Posterior vena cava (tissue), 2 donors: ENCODE measurements around the gene TAC3. TPM values are rescaled to one million over a fixed set of nuclear protein-coding genes. Genes with fewer than 3 reads are reported as not detected.
A peak's percentile ranks its signal among the peaks of the same experiment; 100 is the strongest.
"Not testable (repeated sequence)": the region's sequence is repeated elsewhere in the genome, so short reads cannot be mapped to it uniquely, and the experiment has no call there.

ENCODE experiments used
- DNase-seq: peaks from one replicate; pipeline ENCODE4 v3.0.0-alpha.2; 2020; ENCODE audit warnings: low spot score
- intact Hi-C, 2 donors: fragments of 100-400 bp; cut with DNase I; formaldehyde crosslinking; loops; one replicate each; pipeline versions ENCODE4 v1.14.1 to v1.14.2; 2022 to 2023
- total RNA-seq, 2 donors: library from RNA; stranded (reverse); fragmentation: NEBNext Ultra II Directional; extraction: Animal tissue kit (Norgen Biotek cat#: 25700); gene quantifications; one replicate each; pipeline ENCODE4 v1.2.1, GENCODE V29; 2021
- donor health status: DM: yes; HTN: yes; CAD: no.
- donor health status: DM: yes; HTN: yes; CAD: no.

Gene TAC3
- total RNA-seq, 2 donors from 2014 or later, result 0.33 TPM; not detected in 1

DNA sequence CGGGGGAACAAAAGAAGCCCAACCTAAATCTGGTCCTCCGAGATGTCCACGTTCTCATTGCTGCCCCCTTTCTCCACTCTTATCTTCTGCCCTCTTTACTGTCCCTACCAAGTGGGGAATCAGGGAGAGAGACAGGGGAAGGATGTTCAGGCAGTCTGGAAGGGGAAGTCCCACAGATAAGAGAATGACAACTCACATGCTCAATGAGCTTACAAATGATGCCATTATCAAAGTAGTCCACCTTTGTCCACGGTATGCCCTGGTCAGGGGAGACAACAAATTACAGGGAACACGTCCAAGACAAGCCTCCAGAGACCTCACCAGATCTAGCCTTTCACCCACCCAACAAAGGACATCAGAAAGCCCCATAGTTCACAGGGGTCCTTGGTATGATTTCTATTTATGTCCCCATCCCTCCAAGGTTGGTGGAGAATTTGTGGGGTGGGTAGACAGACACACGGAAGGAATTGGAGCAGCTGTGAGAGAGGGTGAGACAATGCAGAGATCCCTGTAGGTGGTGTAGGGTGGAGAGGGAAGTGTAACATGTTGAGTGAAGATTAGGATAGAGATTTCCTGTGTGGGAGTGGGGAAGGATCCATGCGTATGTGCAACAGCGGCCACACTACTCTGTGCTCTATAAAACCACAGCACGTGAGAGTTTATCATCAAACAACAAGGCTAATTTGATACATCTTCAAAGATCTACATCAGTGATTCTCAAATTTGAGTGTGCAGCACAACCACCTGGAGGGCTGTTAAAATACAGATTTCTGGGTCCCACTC lies 22.9 kb upstream of the TAC3 start:
- no peak for DNase-seq
- intact Hi-C loops, result no loop called here

DNA sequence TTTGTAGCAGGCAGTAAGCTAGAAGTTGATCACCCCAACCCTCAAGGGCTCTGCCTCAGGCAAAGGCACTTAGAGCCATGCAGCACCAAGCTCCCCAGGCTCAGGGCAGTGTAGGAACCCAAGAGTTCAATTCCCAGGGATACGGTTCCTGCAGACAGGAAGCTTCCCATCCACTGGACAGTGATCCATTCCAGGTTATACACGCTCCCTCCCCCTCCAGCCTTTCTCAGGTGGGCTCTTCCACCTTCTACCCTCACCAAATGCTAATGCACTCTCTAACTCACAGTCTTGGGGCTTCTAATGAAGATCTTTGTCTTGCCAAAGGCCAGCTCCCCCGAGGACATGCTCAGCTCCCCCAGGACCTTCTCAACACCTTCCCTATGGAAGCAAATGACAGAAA lies 20.9 kb upstream of the TAC3 start:
- intact Hi-C loops, result no loop called here
- no peak for DNase-seq

- DNase-seq, result peak; percentile 10
- intact Hi-C loops, result no loop called here
These were observed 17.1 kb upstream of the TAC3 start for GRCh38 chr12:57033431-57033830.

GRCh38 chr12:57031789-57032188 lies 15.5 kb upstream of the TAC3 start:
- no peak for DNase-seq
- intact Hi-C loops, result no loop called here

GRCh38 chr12:57031138-57031725 lies 14.9 kb upstream of the TAC3 start:
- intact Hi-C loops, result no loop called here
- DNase-seq, result no peak

DNA sequence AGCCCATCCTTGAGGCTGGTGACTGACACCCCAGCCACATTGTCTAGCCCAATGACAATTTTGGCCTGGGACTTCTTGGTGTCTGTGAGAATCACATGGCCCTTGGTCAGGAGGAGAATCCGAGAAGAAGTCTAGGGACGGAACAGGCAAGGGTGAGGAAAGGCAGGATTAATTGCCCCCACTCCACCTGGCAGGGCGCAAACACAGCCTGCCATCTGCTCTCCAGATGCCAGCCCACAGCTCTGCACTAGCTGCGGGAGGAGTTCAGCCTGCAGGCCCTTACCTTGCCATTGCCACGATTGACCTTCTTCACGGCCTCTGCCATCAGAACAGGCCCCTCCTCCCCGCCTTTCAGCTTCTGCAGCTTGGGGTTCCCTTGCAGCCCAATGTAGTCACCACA lies 13.1 kb upstream of the TAC3 start:
- intact Hi-C loops, result no loop called here
- no peak for DNase-seq

GRCh38 chr12:57027805-57028153 lies 11.4 kb upstream of the TAC3 start:
- peak; percentile 43 for DNase-seq
- intact Hi-C loops, result no loop called here

DNA sequence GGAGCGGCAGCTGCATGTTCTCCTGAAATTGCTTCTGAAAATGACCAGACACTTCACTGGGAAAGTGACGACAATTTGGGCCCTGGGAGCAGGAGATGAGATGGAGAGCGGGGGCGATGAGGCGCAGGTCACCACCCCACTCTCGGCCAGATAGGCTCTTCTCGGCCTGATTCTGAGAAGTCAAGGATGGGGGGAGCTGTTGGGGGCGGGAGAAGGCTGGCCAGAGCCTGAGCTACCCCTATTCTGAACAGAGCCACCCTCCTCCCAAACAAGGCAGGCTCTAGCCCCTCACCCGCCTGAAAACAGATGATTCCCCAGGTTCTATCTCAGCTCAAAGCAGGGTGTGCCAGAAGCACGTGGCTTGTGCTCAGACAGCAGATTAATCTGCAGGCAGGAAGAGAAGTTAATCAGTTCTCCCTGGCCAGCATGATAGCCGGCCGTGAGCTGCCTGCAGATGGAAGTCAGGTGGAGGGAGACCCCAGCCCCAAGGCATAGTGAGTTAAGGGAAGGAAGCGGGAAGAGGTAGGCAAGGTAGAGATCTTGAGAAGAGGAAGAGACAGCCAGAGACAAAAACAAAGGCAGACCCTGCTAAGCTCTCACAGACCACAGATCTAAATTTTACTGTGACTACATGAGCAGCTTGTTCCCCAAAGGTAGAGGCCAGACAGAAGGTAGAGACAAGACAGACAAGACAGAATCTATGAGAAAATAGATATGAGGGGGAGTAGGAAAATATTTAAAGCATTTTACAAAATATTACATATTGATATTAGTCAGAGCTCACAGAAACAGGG lies 10.9 kb upstream of the TAC3 start:
- peak; percentile 3 for DNase-seq
- intact Hi-C loops, result no loop called here

- intact Hi-C loops, result no loop called here
- DNase-seq, result peak; percentile 3
These were observed 8.9 kb upstream of the TAC3 start for GRCh38 chr12:57025196-57025595.

- peak; percentile 17 for DNase-seq
- intact Hi-C loops, result not testable (repeated sequence)
These were observed 6.0 kb upstream of the TAC3 start for GRCh38 chr12:57022324-57022723.

DNA sequence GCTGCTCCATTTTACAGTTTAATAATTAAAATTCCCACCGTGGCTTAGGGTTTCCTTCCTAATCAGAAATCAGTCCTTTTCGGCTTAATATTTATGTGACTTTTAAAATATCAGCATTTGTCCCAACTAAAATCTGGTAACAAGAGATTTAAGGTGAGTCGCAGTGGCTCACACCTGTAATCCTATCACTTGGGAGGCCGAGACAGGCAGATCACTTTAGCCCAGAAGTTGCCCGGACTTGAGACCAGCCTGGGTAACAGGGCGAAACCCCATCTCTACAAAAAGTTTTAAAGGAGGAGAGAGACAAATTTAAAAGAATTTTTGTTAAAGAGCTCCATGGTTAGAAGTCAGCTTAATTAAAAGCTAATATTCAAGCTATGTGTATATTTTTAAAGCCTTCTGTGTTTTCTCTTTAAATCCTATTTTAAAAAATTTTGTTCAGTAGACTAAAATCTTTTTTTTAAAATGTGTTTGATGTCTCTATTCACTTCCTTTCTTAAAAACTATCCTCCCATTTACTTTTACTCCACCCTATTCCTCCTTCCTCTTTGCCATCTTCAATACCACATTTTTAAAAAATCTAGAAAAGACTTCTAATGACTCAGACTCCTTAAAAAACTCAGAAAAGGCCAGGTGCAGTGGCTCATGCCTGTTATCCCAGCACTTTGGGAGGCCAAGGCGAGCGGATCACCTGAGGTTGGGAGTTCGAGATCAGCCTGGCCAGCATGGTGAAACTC lies 3.8 kb upstream of the TAC3 start:
- DNase-seq, result no peak
- intact Hi-C loops, result no loop called here

DNA sequence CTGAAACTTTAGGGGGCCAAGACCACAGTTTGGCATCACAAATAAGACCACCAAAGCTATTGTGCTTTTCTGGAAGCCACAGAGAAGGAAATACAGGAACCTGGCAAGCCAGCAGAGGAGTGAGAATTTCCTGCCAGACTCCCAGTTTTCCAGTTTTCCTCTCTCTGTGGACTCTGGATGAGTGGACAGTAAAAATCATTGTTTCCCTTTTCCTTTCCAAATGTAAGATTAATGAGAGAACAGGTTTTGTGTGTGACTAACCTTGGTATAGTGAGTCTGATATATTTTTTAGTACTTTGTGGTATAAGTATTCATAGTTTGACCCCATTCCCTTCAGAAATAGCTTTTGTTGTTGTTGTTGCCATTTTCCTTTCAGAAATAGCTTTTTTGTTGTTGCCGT lies 2.6 kb upstream of the TAC3 start:
- DNase-seq, result no peak
- intact Hi-C loops, result no loop called here

DNA sequence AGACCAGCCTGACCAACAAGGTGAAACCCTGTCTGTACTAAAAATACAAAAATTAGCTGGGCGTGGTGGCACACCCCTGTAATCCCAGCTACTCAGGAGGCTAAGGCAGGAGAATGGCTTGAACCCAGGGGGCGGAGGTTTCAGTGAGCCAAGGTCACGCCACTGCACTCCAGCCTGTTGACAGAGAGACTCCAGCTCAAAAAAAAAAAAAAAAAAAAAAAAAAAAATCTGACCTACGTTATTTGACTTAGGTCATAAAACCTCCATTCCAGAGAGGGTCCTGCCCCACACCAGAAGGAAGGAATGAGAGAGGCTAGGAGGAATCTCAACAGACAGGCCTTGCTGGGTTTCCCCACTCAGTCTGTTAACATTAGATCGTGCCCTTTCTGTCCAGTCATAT lies 2.0 kb upstream of the TAC3 start:
- intact Hi-C loops, result not testable (repeated sequence)
- peak; percentile 50 for DNase-seq

DNA sequence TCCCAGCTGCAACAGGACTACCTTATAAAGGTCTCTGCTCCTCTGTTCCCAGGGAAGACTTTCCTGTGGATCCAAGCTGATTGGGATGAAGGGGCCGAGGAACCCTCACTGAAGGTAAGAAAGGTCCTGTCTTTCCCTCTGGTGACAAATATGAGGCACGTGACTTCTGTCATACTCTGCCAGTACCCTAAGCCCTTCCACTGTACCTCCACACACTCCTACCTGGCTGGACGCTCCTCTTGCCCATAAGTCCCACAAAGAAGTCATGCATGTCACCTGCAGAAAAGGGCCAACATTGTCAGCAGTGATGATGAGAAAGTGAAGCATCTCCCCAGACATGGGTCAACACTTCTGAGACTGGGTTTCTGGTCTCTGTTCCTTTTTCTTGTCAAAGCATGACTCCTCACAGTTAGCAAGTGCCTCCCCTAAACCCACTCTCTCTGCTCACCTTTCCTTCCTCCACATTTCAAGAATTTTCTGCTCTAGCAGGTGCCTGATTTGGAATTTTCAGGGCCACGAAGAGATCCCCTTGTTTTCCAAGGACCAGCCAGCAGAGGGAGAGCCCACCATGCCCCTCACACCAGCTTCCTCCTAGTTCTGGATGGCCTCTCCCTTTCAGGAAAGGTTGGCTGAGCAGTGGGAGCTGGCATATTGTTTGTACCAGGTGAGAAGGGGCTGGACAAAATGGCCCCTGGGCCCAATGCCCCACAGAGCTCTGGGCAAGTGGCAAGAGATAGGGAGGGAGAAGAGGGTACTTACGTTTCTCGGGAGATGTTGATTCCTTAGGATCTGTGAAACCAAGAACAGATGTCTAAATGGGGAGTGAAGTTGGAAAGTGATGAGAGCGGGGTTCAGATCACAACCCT lies 3.5 kb downstream of the TAC3 start:
- DNase-seq, result no peak
- intact Hi-C loops, result no loop called here

- intact Hi-C loops, result no loop called here
- no peak for DNase-seq
These were observed 4.6 kb downstream of the TAC3 start for GRCh38 chr12:57011438-57012424.

DNA sequence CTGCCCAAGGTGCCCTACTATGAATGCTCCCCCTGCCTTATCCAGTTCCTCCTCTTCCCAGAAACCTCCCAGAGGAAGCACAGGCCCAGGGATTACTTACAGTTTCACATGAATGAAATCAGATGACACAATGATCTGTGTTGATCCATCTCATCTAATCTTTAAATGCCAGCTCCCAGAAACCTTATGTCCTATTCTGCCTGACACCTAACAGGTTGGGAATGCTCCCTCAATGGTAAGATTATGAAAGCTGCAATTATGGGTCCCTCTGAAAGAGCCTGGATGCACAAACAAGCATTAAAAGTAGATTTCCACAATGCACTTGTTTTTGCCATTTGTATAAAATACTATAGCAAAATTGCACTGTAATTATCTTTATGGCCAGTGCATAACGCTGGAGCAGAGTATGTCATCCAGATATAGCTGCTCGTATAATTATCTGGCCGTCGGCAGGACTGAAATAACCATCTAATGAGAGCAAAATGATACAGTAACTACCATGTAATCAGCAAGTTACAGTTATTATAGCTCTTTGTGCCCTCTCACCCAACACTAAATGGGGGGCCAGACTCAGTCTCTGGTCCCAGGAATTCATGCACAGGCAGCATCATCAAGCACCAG lies 5.6 kb downstream of the TAC3 start:
- DNase-seq, result no peak
- intact Hi-C loops, result no loop called here

GRCh38 chr12:57009949-57010626 lies 6.2 kb downstream of the TAC3 start:
- intact Hi-C loops, result loop anchor here in 1 of 2 donors (5.0 kb wide), 1 partner anchor 52 kb away; no protein-coding TSS in a partner anchor
- no peak for DNase-seq
